Activated CD8-positive, alpha-beta memory T cell treated with anti-CD3 and anti-CD28 coated beads, Interleukin-2, amount 50 U/mL, for 48 hours (primary cell): ENCODE measurements around the gene DLG5.

Experiments used
- DNase-seq: peaks from one replicate; pipeline ENCODE4 v3.0.0-alpha.2; 2020

The DLG5 gene

DNA sequence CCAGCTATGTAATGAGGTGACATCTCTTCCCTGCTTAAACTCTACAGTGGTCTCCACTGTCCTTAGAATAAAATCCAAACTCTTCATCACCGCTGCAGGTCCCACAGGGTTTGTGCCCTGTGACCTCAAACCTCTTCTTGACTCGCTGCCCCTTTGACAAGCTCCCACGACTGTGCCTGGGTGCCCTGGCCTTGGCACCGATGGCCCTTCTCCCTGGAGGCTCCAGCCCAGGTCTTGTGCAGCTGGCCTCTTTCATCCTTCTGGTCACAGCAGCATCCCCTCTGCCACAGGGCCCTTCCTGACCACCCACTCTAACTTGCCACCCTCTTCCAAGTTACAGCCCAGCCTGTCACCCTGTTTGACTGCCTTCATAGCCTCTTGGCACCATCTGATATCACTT lies 108.2 kb downstream of the DLG5 start:
- no peak for DNase-seq

DNA sequence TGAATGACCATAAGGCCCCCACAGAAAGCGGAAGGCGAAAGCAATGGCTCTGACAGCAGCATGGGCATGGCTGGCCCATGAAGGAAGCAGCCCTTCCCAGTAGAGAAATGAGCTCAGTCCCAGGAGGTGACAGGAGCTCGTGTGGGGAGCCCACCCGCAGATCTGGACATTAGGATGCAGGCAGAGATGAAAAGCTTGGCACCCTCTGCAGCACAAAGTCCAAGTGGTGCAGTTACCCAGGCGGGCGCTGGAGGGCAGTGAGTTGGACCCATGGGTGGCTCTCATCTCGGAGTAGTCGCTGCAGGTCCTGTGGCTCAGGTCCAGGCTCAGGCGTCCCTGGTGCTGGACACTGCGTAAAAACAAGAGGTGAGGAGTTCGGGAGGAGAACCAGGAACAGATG lies 109.0 kb downstream of the DLG5 start:
- DNase-seq = no peak

DNA sequence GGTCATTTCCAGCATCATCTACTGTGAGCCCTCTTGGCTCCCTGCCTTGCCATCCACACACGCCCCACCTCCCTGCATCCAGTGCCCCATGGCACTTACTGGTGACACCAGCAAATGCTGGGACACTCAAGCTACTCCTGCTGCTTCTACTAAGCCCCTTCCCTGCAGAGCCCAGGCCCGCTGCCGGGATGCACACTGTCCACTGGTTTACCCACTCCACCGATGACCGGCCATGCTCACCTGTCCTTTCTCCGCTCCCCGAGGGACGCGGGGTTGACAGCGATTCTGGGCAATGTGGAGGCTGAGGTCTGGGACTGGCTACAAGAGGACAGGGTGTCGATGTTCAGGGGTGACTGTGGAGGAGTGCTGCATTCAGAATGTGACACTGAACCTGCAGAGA lies 110.2 kb downstream of the DLG5 start:
- no peak for DNase-seq

DNA sequence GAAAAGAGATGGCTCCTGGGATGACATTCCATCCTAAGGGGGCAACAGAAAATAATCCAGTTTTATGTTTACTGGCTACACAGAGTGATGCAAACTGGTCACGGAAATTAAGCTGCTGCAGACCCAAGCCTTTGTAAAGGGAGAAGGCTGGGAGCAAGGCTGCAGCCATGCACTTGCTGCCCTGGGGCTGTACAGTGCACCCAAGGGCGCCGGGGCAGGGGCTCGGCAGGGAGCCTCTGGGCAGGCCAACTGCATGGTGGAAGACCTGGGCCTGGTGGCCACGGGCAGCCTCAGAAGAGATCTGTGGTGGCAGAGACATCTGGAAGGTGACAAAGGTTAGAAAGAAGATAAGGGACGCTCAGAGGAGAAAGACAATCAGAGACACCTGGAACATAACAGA lies 113.8 kb downstream of the DLG5 start:
- DNase-seq = no peak

DNA sequence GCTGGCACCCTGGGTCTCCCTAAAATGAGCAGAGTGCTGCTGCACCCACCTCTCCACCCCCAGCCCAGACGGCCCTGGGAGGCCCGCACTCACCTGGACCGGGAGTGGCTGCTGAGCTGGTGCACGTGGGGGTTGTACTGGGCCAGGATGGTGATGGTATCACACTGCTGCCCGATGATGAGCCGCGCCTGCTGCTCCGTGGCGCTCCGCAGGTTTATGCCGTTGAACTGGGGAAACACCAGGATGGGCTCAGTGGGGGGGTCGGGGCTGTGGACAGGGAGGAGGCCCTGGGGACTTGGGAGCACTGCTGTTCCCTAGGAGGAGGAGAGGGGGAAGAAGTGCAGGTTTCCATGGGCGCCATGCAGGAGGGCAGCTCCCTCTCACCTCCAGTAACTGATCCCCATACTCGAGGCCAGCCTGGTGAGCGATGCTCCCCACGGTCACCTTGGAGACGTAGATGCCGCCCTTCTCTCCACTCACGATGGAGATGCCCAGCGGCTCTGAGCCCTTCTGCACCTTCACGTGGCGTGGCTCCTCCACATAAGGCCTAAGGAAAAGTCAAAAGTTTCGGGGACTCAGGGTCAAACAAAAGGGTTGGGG lies 114.6 kb downstream of the DLG5 start:
- no peak for DNase-seq

DNA sequence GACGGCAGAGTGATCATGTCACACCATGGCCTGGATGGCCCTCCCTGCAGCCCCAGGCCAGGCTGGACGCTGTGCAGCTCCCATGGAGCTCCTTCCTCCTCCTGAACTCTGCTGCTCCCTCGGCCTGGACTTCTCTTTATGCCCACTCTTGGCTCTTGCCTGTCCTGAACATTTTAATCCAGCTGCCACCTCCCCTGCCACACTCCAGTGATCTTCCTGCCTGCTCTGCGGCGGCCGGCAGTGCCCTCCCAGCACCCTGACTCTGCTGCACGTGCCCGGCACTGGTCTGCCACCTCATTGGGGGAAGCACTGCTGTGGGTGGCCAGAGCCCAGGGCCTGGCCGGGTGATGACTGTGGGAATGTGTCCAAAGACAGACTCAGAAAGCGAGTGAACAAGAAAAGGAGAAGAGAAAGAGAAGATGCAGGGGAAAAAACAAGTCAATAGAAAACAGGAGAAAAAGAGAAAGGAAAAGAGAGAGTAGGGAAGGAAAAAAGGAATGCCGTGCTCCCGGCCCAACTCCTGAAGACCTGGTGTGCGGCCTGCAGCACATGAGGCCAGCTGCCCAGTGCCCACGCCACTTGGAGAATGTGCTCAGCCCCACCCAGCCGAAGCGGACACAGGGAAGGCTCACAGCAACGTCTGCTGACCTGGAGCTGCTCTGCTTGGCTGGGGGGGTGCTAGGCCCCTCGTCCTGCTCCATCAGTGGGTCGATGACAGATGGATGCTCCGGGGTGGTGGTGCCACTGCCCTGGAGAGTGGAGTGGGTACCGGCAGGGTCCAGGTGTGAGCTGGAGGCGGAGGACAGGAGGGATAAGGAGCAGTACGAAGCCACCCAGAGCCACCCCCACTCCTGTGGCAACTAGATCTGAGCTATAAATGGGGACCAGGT lies 115.9 kb downstream of the DLG5 start:
- DNase-seq = no peak

DNA sequence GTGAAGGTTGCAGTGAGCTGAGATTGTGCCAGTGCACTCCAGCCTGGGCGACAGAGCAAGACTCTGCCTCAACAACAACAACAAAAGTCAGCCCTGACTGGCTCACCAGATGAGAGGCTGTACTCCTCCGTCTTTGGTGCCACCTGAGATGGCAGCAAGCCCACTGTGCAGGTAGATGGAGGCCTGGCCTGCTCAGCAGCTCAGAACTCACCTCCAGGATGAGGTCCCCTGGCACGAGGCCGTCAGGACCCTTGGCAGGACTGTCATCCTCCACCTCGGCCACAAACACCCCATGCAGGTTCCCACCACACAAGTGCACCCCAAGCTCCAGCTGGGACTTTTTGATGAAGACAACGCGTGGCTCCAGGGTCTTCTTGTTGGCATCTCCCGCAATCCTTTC lies 117.2 kb downstream of the DLG5 start:
- no peak for DNase-seq

DNA sequence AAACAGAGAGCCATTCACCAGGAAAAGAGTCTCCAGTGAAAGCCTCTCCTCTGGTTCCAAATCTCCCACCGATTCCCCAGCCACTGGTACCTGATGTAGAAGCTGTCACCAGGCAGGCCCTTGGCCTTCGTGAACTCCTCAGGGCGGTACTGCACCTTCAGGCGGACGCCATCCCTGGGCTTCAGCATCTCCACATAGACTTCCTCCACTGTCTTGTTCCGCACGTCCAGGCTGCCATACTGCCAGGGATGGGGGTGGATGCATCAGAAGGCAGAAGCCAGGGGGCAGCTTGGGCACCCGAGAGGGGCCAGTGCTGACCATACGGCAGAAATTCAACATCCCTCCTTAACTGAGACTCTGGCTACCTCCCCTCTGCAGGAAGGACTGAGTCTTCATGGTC lies 118.8 kb downstream of the DLG5 start:
- DNase-seq = no peak

DNA sequence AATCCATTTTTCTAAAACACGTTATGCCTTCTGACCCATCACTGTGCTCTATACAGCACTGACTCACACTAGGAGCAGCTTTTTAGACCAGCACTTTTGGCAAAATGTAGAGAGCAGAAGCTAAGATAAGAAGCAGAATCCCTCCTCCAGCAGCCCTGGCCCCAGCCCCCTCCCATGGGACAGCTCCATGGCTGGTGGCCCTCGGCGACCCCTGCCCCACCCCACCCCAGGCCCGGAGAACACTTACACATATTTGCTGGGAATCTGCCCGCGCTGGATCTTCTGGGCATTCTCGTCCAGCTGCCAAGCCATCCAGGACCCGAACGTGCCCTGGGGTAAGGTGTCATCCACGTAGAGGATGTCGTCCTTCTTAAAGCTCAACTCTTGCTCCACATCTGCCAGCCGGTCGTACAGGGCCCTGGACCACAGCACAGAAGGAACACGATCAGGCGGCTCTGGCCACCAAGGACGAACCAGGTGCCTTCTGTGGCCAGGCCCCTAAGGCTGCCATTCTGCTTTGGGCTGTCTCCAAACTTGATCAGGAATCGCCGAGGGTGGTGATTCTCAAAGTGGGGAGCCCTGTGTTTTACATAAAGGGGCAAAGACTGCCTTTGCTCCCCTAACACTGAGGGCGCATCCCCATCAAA lies 119.9 kb downstream of the DLG5 start:
- DNase-seq = no peak

DNA sequence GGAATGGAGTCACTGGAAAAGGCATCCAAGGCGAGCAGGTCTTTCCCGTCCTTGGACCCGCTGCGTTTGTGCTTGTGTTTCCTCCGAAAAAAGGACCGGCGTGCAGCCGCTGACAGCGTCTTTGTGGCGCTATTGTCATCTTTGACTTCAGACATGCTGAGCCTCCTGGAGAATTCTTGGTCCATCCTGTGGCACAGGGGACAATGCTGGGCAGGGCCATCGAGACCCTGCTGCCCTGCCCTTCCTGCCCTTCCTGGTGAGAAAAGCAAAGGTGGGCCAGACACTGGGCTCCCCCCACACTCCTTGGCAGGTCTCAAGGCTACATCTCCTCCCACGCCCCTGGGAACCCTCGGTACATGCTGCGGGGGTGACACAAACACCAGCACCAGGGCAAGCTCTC lies 120.9 kb downstream of the DLG5 start:
- no peak for DNase-seq

DNA sequence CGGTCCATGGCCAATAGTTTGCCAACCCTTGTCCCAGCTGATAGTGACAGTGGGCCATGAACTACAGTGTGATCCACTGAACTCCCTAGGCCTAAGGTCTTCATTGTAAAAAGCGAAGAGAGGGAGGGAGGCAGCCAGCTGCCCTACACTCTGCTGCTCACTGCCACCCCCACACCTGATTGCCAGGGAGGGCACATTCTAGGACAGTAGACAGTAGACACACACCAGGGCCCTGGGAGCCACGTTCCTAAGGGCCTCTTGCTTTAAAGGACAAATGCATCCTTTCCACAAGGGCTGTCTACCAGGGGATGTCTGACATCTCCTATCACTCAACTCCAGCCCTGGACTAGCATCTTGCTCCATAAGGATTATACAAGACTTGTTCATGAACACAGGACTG lies 122.2 kb downstream of the DLG5 start:
- no peak for DNase-seq

DNA sequence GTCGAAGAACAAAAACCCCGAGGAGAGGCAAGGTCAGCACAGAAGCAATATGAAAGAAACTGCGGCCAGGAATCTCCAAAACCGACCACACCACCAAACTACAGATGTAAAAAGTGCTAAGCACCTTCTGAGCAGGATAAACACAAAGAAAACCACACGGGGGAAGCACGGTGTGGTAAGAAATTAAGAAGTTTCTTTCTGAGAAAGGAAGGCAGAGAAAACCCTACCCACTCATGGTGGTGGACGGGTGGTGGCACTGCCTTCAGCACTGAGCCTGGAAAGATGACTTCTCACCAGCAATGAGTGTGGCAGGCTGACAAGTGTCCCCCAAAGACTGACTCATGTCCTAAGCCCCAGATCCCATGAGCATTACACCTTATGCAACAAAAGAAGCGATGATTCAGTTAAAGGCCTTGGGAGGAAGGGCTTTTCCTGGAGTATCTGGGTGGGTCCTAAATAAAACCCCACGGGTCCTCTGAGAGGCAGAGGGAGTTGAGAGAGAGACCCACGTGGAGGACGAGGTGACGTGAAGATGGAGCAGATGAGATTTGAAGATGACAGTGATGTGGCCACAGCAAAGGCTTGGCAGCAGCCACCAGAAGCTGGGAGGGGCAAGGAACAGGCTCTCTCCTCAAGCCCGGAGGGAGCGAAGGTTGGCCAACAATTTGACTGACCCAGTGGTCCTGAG lies 124.9 kb downstream of the DLG5 start:
- DNase-seq = peak; percentile 71

DNA sequence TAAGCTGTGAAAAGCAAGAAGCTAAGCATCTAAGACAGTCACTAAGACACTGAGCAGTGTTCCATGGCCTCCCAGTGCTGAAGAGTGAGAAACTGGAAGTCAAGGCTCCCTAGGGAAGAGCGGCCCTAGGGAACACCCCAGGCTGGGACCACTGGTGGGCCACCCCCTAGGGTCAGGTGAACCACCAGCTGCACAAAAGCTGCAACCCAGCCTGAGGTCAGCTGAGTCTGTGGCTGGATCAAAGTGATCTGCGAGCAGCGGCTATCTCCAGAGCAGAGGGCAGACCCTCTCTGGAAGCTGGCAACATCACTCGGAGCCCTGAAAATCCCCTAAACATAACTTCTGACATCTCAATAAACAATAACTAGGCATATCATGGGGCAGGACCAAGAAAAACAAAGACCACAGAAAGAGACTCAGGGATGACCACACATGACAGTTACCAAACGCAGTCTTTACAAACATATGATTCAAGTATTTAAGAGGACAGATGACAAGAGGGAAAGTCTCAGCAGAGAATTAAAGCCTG lies 125.8 kb downstream of the DLG5 start:
- no peak for DNase-seq

DNA sequence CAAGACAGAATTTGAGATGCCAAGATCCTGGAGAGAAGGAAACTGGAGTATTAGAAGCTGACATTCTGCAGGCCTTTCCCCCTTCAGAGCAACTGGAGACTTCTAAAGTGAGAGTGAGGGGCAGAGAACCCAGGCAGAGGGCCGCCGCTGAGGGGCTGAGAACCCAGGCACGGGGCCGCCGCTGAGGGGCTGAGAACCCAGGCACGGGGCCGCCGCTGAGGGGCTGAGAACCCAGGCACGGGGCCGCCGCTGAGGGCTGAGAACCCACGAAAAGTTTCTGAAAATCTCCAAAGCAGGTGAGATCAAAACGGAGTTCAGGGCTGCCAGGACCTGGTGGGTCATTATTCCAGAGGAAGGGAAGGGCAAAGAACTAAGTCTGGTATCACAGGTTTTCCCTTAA lies 126.2 kb downstream of the DLG5 start:
- DNase-seq = no peak

DNA sequence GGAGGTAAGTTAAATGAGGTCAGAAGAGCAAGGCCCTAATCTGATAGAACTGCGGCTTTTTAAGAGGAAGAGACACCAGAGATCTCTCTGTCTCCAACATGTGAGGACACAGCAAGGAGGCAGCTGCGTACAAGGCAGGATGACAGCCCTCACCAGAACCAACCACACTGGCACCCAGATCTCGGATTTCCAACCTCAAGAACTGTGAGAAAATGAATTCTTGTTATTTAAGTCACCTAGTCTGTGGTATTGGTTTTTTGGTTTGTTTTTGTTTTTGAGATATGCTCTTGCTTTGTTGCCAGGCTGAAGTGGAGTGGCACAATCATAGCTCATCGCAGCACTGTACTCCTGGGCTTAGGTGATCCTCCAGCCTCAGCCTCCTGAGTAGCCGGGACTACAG lies 127.2 kb downstream of the DLG5 start:
- no peak for DNase-seq

DNA sequence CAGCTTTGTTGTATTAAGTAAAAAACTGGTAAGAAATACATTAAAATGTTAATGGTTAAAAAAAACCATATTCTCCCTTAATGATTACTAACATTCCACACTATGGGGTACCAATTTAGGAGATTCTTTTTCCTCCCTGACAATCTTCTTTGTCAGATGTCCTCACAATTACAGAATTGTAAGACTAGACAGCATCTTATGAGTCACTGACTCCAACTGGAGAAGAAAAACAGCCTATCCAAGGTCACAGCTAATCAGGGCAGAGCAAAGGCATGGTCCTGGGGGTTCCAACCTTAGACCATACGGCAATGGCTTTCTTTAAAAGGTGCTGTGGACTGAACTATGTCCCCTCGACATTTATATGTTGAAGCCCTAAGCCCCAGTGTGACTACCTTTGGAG lies 127.6 kb downstream of the DLG5 start:
- no peak for DNase-seq

DNA sequence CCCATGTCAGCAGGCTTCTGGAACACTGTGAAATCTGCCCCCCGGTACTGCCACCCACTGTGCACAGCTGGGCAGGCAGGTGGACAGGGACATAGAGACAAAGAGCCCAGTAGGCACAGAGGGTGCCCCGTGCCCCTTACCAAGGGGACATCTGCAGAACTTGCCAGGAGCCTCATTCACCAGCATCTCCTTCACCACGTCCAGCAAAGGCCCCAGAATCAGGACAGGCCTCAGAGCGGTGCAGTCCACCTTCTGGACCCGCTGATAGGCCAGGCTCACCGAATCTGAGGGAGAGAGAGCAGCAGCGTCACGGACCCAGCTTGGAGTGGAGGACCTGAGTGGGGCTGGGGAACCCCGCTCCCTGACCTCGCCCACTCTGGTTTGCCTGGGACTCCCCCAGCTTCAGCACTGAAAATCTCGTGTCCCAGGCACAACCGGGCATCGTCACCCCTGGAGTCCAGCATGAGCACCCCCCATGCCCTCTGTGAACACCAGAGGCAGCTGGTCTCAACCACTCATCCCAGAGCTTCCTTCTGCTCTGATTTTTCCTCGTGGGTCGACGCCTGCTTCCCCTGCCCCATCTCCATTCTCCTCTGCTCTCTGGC lies 130.1 kb downstream of the DLG5 start:
- no peak for DNase-seq

DNA sequence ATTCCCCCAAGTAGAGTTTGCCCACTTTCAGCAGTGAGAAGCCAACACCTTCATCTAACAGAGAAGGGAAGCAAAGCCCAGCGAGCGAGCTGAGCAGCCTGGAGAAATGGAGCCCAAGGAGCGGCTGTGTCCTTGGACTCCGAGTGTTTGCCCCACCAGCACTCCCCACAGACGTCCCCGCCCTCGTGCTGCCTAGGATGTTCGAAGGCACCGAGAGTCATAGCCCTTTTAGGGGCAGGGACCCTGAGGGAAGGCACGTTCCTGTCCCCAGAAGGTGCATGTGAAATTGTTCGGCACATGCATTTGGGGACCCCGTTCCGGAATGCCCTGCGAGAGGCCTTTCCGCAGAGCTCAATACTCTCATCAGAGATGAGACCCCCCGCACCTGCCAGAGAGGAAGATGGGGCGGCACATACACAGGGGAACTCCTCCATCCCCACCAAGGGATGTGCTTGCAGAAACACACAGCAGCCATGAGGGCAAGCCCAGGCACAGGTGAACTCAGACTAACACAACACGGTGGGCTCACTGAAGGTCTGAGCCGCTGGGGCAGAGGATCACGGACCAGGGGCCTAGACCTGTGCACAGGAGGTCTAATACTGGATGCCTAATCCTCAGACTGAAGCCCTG lies 131.0 kb downstream of the DLG5 start:
- DNase-seq = no peak

DNA sequence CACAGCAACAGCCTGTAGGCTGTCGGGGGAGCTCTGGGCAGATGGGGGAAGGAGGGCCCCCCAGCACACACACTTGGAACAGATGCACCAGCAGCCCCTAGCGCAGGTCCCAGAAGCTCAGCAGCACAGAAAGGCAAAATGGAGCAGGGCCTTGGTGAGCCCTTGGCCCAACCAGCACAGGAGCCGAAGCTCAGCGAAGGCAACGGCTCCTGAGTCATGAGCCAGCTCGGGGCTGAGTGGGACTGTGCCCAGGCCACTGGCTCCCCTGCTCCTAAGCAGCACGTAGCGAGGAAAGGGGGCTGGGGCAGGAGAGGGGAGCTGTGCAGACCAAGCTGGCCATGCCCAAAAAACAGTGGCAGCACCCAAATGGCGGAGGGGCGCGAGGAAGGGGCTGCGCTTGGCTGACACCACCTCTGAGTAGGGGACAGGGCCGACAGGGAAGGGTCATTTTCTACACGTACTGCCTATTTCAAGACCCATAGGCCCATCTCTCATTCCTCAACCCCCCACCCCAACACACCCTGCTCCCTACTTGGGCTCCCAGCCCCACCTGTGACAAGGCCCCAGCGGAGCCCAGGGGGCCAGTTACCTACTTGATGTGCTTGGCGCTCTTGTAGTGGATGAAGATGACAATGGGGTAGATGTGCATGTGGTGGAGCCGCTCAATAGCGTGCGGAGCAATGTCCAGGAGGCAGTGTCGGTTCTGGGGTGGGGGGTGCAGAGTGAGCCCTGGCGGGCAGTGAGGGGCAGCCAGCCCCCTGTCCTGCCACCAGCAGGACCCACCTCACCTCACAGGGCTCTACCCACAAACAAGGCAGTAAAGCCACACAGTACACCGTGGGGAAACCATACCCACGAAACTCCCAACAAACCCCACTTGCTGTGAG lies 132.1 kb downstream of the DLG5 start:
- DNase-seq = no peak

DNA sequence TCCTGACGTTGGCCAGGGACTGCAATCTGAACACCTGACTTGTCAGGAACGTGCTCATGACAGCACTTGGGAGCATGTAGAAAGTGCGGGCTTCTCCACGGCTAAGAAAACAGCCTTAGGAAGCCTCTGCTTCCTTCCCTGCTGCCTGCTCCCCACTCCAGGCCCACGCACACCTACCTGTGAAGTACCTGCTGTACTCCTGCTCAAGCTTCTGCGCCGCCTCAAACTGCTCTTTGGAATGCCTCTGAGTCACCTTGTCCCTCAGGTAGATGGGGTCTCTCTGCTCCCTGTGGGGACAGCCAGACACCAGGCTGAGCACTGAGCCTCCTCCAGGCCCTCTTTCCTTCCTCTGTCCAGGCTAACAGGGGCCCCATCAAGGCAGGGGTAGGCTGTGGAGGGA lies 132.7 kb downstream of the DLG5 start:
- DNase-seq = no peak

DNA sequence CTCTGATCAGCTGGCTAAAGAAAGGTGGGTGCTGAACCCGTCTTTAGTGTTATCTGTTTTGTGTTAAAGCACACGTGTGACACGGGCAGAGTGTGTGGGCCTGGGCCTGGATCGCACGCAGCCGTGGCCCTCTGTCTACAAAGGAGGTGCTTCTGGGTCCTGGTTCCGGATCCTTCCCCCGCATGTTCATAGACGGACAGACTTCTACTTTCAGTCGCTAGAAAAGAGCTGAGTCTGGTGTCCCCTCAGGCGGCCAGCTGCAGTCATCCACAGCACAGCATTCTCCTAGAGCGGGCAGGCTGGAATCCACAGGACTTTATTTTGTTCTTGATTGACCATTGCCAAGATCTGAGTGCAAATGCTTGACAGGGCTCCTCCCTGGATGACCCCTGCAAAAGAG lies 134.4 kb downstream of the DLG5 start:
- DNase-seq = no peak
